Ovary (tissue), 3 donors: ENCODE measurements around the gene HSPA12B.

ENCODE experiments used
- CTCF ChIP-seq, 3 donors: fragments of 450-650 bp in 2 of 3; fragments of 200-600 bp in 1 of 3; IDR thresholded peaks; one replicate each; pipeline versions ENCODE4 v1.5.1 to v1.8.0; 2016 to 2022; ENCODE audit warnings: antibody characterized with exemption in 3 of 3, mild to moderate bottlenecking in 1 of 3
- POLR2A ChIP-seq: fragments of 450-650 bp; IDR thresholded peaks from one replicate; pipeline ENCODE4 v1.6.1; 2017; ENCODE audit warnings: antibody characterized with exemption, mild to moderate bottlenecking, moderate library complexity
- donor health status: DM: no; HTN: no; CAD: no.

DNA sequence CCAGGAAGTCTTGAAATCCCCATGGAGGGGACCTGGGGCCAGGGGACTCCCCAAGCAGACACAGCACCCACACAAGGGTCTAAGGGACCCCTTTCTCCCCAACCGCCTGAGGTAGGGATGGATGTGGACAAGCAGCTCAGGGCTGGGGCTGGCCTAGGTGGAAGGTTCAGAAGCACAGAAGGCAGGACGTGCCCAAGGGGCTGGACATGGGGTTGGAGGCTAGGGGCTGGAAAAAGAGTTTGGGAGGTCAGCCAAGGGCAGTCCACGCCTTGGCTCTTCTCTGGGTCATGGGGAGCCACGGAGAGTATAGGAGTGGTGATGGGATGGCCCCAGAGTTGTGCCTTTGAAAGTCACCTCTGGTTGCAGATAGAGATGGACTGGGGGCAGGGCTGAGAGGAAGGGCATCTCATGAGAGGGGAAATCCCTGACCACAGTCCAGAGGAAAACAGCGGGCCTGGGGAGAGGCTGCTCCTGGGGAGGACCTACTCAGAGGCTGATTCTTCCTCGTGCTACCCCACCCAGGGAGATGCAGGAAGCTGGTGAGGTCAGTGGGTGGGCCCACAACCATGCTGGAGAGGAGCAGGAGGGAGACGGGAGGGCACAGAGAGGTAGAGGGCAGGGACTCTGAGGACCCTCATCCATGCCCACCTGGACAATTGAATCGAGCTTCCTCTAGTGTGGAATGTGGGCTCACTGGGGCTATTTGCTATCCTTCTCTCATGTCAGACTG lies 2.5 kb upstream of the HSPA12B start:
- no peak for TF ChIP-seq CTCF (IDR thresholded peaks at IDR 0.05)
- no peak for TF ChIP-seq POLR2A
